Endothelial cell (in vitro differentiated cells): Measurements from ENCODE around the gene AOX1. TPM values are rescaled to one million over a fixed set of nuclear protein-coding genes. Genes with fewer than 3 reads are reported as not detected.

Experiments
- DNase-seq: peaks from one replicate; pipeline ENCODE4 v3.0.0; 2021; ENCODE audit warnings: low spot score
- H3K27ac Mint-ChIP-seq: one replicate; pipeline ENCODE4 v1.8.0; 2021; ENCODE audit warnings: mixed read lengths, inconsistent platforms; ENCODE audit not compliant: unreplicated experiment
- H3K27me3 Mint-ChIP-seq: one replicate; pipeline ENCODE4 v1.8.0; 2021; ENCODE audit warnings: mild to moderate bottlenecking, moderate library complexity, mixed read lengths, inconsistent platforms; ENCODE audit not compliant: unreplicated experiment
- H3K36me3 Mint-ChIP-seq: one replicate; pipeline ENCODE4 v1.8.0; 2021; ENCODE audit warnings: mild to moderate bottlenecking, low read depth, mixed read lengths, inconsistent platforms; ENCODE audit not compliant: unreplicated experiment
- H3K4me1 Mint-ChIP-seq: one replicate; pipeline ENCODE4 v1.8.0; 2021; ENCODE audit warnings: mild to moderate bottlenecking, mixed read lengths, inconsistent platforms; ENCODE audit not compliant: unreplicated experiment
- H3K4me3 Mint-ChIP-seq: one replicate; pipeline ENCODE4 v1.8.0; 2021; ENCODE audit warnings: mild to moderate bottlenecking, mixed read lengths, inconsistent platforms; ENCODE audit not compliant: unreplicated experiment
- H3K9me3 Mint-ChIP-seq: one replicate; pipeline ENCODE4 v1.8.0; 2021; ENCODE audit warnings: mixed read lengths, inconsistent platforms; ENCODE audit not compliant: unreplicated experiment
- CTCF ChIP-seq: fragments of 200-600 bp; sonication (generic); IDR thresholded peaks from one replicate; pipeline ENCODE4 v1.5.0; 2021; ENCODE audit warnings: antibody characterized with exemption; ENCODE audit not compliant: unreplicated experiment
- total RNA-seq: library from RNA; stranded (reverse); fragmentation: NEBNext Ultra II Directional; extraction: Animal tissue kit (Norgen Biotek cat#: 25700); gene quantifications from one replicate; pipeline ENCODE4 v1.2.1, GENCODE V29; 2021; ENCODE audit not compliant: unreplicated experiment

Gene AOX1
- total RNA-seq, 1 donor from 2014 or later, result 0.80 TPM

GRCh38 chr2:200670313-200670712 lies 84.5 kb downstream of the AOX1 start:
- no peak for TF ChIP-seq CTCF
- Mint-ChIP-seq H3K36me3 (no peaks in the 10 kb centered on the region), H3K4me3 (no peak overlapping the region), H3K27ac (no peak overlapping the region), H3K4me1 (peaks cover 14% of the 10 kb centered on the region), H3K9me3 (no peaks in the 10 kb centered on the region), H3K27me3 (peaks cover 3% of the 10 kb centered on the region)
- no peak for DNase-seq

GRCh38 chr2:200670751-200671150 lies 84.9 kb downstream of the AOX1 start:
- no peak for TF ChIP-seq CTCF
- Mint-ChIP-seq H3K4me1 (peaks cover 14% of the 10 kb centered on the region), H3K9me3 (no peaks in the 10 kb centered on the region), H3K27me3 (peaks cover 3% of the 10 kb centered on the region), H3K36me3 (no peaks in the 10 kb centered on the region), H3K27ac (no peak overlapping the region), H3K4me3 (no peak overlapping the region)
- no peak for DNase-seq

- no peak for DNase-seq
- TF ChIP-seq CTCF, result no peak
- Mint-ChIP-seq H3K4me1 (peaks cover 16% of the 10 kb centered on the region), H3K36me3 (no peaks in the 10 kb centered on the region), H3K4me3 (no peak overlapping the region), H3K27me3 (peaks cover 3% of the 10 kb centered on the region), H3K27ac (peak overlapping the region; percentile 44), H3K9me3 (no peaks in the 10 kb centered on the region)
These were observed 87.4 kb downstream of the AOX1 start for GRCh38 chr2:200673191-200673590.

- no peak overlapping the region for H3K27ac Mint-ChIP-seq
- H3K4me1 Mint-ChIP-seq, result peaks cover 16% of the 10 kb centered on the region
- no peak for TF ChIP-seq CTCF
- H3K4me3 Mint-ChIP-seq, result no peak overlapping the region
- peaks cover 3% of the 10 kb centered on the region for H3K27me3 Mint-ChIP-seq
- no peaks in the 10 kb centered on the region for H3K9me3 Mint-ChIP-seq
- no peaks in the 10 kb centered on the region for H3K36me3 Mint-ChIP-seq
- DNase-seq, result no peak
These were observed 89.0 kb downstream of the AOX1 start for GRCh38 chr2:200674837-200675236.

- H3K4me1 Mint-ChIP-seq, result peaks cover 16% of the 10 kb centered on the region
- no peak overlapping the region for H3K4me3 Mint-ChIP-seq
- no peak for TF ChIP-seq CTCF
- peaks cover 2% of the 10 kb centered on the region for H3K27me3 Mint-ChIP-seq
- DNase-seq, result no peak
- H3K27ac Mint-ChIP-seq, result no peak overlapping the region
- H3K36me3 Mint-ChIP-seq, result no peaks in the 10 kb centered on the region
- H3K9me3 Mint-ChIP-seq, result no peaks in the 10 kb centered on the region
These were observed 91.4 kb downstream of the AOX1 start for GRCh38 chr2:200677171-200677570.
